ENCODE measurements around the gene TPRN.

TPRN gene

DNA sequence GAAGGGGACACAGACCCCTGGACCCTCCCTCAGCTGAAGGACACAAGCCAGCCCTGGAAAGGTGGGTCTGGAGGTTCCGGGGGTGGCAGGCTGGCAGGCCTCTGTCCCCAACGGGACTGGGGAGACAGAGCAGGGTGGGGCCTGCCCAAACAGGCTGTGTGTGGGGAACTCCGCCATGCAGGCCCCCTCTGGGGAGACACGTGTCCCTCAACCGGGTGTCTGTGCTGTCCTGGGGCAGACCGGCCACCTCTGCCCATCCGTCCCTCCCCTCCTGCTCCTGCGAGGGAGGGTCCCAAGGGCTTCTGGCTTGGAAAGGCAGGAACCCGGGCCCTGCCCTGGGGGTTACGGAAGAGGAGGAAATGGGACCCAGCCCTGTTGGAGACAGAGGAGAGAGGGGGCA is 31.6 kb upstream of the TPRN start:
- TF ChIP-seq, protein P1, sequence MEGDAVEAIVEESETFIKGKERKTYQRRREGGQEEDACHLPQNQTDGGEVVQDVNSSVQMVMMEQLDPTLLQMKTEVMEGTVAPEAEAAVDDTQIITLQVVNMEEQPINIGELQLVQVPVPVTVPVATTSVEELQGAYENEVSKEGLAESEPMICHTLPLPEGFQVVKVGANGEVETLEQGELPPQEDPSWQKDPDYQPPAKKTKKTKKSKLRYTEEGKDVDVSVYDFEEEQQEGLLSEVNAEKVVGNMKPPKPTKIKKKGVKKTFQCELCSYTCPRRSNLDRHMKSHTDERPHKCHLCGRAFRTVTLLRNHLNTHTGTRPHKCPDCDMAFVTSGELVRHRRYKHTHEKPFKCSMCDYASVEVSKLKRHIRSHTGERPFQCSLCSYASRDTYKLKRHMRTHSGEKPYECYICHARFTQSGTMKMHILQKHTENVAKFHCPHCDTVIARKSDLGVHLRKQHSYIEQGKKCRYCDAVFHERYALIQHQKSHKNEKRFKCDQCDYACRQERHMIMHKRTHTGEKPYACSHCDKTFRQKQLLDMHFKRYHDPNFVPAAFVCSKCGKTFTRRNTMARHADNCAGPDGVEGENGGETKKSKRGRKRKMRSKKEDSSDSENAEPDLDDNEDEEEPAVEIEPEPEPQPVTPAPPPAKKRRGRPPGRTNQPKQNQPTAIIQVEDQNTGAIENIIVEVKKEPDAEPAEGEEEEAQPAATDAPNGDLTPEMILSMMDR (IDR thresholded peaks at IDR 0.05) = no peak

DNA sequence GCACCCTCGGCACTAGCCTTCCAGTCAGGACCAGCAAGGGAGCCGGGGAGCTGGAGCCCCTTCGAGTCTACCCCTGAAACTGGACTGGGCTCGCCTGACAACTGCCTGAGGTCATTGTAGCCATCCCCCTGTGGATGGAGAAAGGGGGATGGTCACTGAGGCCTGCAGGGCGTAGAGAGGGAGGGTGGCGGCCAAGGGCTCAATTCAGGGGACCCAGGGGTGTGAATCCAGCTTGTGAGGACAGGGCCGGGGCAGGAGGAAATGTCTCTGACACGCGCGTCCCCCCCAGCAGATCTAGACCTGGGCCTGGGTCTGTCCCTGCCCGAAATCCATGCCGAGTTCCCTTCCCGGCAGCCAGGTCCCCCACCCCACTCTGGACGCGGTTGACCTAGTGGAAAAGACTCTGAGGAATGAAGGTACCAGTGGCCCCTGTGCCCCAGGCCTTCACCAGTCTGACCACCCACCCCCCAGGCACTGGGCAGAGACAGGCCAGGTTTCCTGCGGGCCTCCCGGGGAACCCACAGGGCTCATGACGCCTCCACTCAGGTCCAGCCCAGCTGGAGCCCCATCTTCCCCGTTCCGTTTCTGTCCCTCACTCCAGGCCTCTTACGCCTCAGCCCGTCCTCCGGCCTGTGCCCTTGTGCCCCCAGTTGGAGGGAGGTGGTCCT is 31.0 kb upstream of the TPRN start:
- TF ChIP-seq, protein P1 (IDR thresholded peaks at IDR 0.05) = no peak

DNA sequence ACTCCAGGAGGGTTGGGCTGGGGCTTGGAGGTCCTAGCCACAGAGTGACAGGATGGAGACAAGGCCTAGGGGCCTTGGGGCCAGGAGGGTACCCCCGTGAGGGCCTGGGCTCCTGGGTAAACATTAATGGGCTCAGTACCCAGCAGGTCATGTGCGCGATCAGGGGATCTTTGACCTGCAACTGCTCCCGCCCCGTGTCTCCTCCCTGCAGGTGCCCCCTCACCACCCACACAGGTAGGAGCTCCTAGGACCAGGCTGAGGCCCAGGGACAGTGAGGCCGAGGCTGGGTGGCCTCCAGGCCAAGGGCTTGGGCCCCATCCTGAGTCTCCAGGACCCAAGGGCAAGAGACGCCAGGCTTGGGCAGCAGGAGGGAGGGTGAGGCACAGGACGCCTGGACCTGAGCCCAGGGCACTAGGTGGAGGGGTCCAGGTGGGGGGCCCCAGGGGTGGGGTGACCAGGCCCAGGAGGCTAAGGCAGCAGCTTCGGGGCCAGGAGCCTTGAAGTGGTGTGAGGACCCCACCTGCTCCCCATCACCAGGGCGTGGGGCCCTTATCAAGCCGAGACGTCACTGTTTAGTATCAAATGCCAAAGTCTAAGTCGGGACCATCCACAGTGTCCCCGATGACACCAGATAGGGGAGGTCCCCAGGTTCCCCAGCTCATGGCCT is 30.3 kb upstream of the TPRN start, which contains the start of gene SLC34A3:
Gene SLC34A3, plus strand, starts transcription at position 197 of the 667 bp plus-strand sequence. CDS start 802 bp downstream, outside the sequence.
- TF ChIP-seq, protein P1 (IDR thresholded peaks at IDR 0.05) = no peak

DNA sequence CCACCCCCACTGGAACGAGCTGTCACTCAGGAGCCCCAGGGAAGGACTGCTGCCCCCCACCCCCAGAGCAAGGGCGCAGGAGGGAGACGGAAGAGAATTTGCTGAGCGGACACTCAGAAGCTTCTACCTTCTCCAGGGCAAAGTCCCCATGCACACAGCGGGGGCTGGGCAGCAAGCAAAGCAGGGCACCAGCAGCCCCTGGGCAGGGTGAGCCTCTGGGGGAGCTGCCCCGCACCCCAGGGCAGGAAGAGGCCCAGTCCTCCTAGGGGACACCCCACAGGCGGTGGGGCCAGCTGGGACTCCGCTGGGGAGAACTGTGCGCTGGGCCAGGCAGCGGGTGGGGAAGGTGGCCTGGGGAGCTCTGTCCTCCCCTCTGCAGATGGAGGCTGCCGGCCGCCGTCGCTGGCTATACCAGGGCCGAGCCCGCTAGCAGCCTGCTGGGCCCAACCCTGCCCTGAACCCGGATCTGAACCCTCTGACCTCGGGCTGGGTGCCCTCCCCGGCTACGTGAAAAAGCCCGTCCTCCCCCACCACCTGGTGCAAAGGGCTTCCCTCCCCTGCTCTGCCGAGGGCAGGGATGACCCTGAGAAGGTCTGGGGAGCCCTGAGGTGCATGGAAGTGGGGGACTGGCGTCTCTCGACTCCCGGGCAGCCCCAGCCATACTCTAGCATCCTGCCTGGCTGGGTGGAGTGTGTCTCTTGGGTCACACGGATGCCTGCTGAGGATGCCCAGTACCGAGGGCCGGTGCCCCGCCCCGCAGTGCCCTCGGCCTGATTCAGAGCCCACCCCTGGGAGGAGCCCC is 29.6 kb upstream of the TPRN start:
- TF ChIP-seq, protein P1 (IDR thresholded peaks at IDR 0.05) = no peak

DNA sequence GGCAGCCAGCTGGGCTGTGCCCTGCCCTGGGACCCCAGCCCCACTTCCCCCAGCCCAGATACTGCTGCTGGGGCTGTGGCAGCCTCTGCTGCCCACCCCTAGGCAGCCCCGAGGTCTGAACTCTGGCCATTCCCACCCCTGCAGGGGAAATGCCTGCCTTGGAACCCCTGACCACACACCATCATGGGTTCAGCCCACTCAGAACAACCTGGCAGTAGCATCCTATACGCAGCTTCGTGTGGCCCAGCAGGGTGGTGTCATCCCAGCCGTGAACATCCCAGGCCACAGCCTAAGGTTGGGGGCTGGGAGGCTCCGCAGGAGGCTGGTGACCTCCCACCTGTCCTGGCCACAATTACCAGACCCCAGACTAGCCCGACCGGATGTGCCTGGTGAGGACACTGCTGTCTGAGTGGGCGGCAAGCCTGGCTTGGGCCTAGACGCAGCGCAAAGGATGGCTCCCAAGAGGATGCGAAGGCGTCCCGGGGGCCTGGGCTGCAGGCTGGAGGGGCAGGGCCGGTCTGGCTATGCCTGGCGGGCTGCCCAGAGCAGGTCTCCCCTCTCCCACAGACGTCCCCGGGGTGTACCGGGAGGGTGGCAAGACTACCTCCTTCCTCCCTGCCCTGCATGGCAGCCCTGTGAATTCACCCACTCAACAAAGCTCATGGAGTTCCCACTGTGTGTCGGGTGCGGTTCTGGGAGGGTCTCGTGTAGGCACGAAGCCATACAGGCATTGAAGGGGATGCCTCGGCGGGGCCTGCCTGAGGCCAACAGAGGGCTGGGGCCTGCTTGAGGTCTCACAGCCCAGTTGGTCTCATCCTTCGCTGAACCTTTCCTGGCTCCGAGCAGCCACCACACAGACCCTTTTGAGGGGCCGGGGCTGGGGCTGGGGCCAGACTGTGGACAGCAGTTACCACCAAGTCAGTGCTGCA is 28.7 kb upstream of the TPRN start:
- TF ChIP-seq, protein P1 (IDR thresholded peaks at IDR 0.05) = no peak

DNA sequence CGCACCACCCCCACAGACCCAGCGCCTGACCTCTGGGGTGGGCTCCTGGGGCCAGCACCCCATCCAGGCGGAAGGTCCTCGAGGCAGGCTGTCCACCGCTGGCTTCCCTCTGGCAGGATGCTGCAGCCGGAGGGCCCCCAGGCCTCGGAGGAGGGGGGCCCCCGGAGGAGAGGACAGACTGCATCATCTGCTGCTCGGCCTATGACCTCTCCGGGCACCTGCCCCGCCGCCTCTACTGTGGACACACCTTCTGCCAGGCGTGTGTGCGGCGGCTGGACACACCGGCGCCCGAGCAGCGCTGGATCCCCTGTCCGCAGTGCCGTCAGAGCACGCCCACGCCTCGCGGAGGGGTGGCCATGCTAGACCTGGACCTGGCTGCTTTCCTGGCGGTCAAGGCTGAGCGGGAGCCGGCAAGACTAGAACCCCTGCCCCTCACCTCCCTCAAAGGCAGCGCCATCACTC is 28.0 kb upstream of the TPRN start:
- TF ChIP-seq, protein P1 (IDR thresholded peaks at IDR 0.05) = no peak
